Activated naive CD8-positive, alpha-beta T cell treated with anti-CD3 and anti-CD28 coated beads, Interleukin-2, amount 50 U/mL, for 24 hours (primary cell): ENCODE results near the gene CTSW.

ENCODE experiments used
- ATAC-seq: fragments of 150-1000 bp; cut with Tn5 transposase; one replicate; pipeline ENCODE4 v1.10.0; 2021
- DNase-seq: peaks from one replicate; pipeline ENCODE4 v3.0.0; 2021
- H3K27ac Mint-ChIP-seq: one replicate; pipeline ENCODE4 v1.8.0; 2021; ENCODE audit warnings: mild to moderate bottlenecking, mixed read lengths
- H3K27me3 Mint-ChIP-seq: one replicate; pipeline ENCODE4 v1.8.0; 2021; ENCODE audit warnings: mixed read lengths
- H3K36me3 Mint-ChIP-seq: one replicate; pipeline ENCODE4 v1.8.0; 2021; ENCODE audit warnings: low read depth, mixed read lengths
- H3K4me1 Mint-ChIP-seq: one replicate; pipeline ENCODE4 v1.8.0; 2021; ENCODE audit warnings: mixed read lengths
- H3K4me3 Mint-ChIP-seq: one replicate; pipeline ENCODE4 v1.8.0; 2021; ENCODE audit warnings: mild to moderate bottlenecking, moderate library complexity, mixed read lengths
- H3K9me3 Mint-ChIP-seq: one replicate; pipeline ENCODE4 v1.8.0; 2021; ENCODE audit warnings: mixed read lengths

CTSW gene

GRCh38 chr11:65911682-65912568 lies 32.3 kb downstream of the CTSW start:
- H3K4me3 Mint-ChIP-seq: no peak overlapping the region
- DNase-seq (no peak), ATAC-seq (no peak)
- H3K4me1 Mint-ChIP-seq: peaks cover 37% of the 10 kb centered on the region
- peak overlapping the region; percentile 54 for H3K27ac Mint-ChIP-seq
- H3K9me3 Mint-ChIP-seq: no peaks in the 10 kb centered on the region
- no peaks in the 10 kb centered on the region for H3K27me3 Mint-ChIP-seq
- no peaks in the 10 kb centered on the region for H3K36me3 Mint-ChIP-seq

DNA sequence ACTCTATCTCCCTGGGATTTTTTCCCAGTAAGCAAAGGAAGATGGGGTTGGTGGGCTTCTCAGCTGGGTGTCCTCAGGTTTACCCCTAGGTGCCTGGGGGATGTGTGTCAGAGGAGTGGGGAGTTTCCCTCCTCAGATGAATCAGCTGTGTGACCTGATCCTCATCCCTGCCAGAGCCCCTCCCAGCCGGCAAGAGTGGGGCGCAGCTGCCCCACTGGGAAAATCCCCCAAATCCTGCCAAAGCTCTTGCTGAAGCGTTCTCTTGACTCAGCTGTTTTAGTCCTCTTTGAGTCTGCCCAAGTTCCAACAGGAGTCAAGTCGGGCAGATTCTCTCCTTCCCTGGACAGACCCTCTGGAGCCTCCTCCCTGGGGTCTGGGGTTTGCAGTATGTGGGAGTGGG lies 33.2 kb downstream of the CTSW start:
- Mint-ChIP-seq H3K4me3 (no peak overlapping the region), H3K36me3 (no peaks in the 10 kb centered on the region), H3K27me3 (no peaks in the 10 kb centered on the region), H3K4me1 (peaks cover 41% of the 10 kb centered on the region), H3K9me3 (no peaks in the 10 kb centered on the region), H3K27ac (no peak overlapping the region)
- DNase-seq: no peak
- ATAC-seq: peak; percentile 56

DNA sequence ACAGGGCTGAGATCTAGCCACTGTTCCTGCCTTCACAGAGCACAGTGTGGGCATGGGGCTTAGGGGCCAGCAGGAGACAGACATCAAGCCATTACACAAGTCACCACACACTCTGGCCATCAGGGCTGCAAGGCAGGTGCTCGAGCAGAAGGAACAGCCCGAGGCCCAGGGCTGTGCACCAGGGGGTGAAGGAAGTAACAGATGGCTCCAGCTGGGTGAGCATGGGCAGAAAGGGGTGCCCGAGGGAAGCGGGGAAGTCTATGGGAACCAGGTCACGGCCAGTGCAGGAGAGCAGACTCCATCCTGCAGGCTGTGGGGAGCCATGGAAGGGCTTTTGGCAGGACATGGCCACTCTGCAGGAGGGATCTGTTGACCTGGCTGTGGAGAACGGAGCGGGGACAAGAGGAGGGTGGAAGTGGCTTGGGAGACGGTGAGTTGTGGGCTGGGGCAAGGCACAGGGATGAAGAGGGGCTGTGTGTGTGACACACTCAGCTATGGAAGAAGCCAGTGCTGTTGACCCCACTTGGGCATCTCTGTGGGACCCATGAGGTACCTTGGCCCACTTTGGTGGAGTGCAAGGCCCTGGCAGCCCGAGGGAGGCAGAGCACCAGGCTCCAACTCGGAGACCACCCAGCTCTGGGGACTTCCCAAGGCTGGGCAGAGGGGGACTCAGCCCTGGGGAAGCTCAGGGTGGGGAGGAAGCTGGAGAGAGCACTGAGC lies 35.6 kb downstream of the CTSW start:
- Mint-ChIP-seq H3K27ac (no peak overlapping the region), H3K36me3 (no peaks in the 10 kb centered on the region), H3K9me3 (no peaks in the 10 kb centered on the region), H3K27me3 (no peaks in the 10 kb centered on the region), H3K4me1 (peaks cover 41% of the 10 kb centered on the region), H3K4me3 (no peak overlapping the region)
- no peak for ATAC-seq
- DNase-seq: no peak

- H3K36me3 Mint-ChIP-seq: no peaks in the 10 kb centered on the region
- no peaks in the 10 kb centered on the region for H3K27me3 Mint-ChIP-seq
- ATAC-seq: no peak
- H3K9me3 Mint-ChIP-seq: no peaks in the 10 kb centered on the region
- H3K4me3 Mint-ChIP-seq: no peak overlapping the region
- DNase-seq: no peak
- no peak overlapping the region for H3K27ac Mint-ChIP-seq
- H3K4me1 Mint-ChIP-seq: peaks cover 47% of the 10 kb centered on the region
Observed at GRCh38 chr11:65915821-65916251, 36.2 kb downstream of the CTSW start.

GRCh38 chr11:65916391-65916790 lies 36.8 kb downstream of the CTSW start:
- H3K27ac Mint-ChIP-seq: no peak overlapping the region
- no peak for DNase-seq
- no peak overlapping the region for H3K4me3 Mint-ChIP-seq
- H3K9me3 Mint-ChIP-seq: no peaks in the 10 kb centered on the region
- H3K27me3 Mint-ChIP-seq: no peaks in the 10 kb centered on the region
- ATAC-seq: no peak
- no peaks in the 10 kb centered on the region for H3K36me3 Mint-ChIP-seq
- peaks cover 48% of the 10 kb centered on the region for H3K4me1 Mint-ChIP-seq

DNA sequence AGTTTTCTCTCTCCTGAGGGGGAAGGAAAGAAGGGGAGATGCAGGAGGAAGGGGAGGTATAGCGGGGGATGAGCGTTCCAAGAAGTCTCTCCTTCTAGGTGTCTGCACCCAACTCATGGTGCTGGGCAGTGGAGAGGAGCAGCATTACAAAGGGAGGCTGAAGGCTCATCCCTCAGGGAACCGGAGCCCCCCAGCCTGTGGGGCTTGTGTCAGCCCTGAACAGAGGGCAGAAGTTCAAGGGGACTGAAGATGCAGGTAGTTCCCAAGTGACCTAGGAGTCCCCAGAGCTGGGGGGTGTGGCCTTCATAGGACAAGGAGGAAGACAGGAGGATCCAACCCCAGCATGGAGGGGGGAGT lies 37.4 kb downstream of the CTSW start:
- peak overlapping the region; percentile 61 for H3K4me3 Mint-ChIP-seq
- ATAC-seq (no peak), DNase-seq (no peak)
- peaks cover 49% of the 10 kb centered on the region for H3K4me1 Mint-ChIP-seq
- H3K27me3 Mint-ChIP-seq: no peaks in the 10 kb centered on the region
- H3K36me3 Mint-ChIP-seq: peaks cover under 1% of the 10 kb centered on the region
- H3K27ac Mint-ChIP-seq: peak overlapping the region; percentile 60
- H3K9me3 Mint-ChIP-seq: no peaks in the 10 kb centered on the region

- H3K4me1 Mint-ChIP-seq: peaks cover 50% of the 10 kb centered on the region
Observed at GRCh38 chr11:65917434-65918210, 38.0 kb downstream of the CTSW start.

DNA sequence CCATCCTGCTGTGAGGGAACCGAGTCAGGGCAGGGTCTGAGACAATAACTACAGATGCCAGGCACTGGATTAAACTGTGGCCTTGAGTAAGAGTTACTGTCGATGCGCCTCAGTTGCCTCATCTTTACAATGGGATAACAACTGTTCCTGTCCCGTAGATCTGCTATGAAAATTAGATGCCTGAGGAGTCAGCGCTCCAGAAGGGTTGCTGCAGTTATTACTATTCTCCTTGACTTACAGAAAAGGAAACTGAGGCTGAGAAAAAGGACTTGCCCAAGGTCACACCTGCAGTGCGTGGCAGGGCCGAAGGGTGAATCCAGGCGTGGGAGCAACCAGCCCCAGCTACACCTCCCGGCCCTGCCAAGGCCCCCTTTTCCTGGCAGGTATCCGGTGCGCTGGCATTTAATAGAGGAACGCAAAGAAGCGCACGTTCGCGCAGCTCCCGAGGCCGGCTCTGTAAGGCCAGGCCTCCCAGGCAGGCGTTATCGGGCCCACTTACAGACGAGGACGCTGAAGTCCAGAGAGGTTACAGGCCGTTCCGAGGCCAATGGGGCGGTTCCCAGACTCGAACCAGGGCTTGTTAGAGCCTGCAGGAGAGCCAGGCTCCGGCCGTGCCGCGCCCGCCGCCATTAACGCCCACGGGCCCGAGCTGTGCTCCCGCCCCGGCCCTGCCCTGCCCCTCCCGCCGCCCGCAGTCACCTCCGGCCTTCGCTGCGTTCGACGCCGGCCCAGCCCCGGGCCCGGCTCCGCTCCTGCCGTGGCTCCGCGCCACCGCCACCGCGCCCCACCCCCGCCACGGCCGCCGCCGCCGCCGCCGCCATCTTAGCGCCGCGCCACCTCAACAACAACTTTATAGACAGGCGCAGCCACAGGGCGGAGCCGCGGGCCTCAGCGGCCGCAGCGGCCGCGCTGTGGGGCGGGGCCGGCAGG lies 38.8 kb downstream of the CTSW start, which contains the start of gene C11orf68:
Gene C11orf68 (minus strand): TSS at position 852 of the 930 bp plus-strand sequence. CDS start 31 bp downstream, at position 821.
- no peak for DNase-seq
- H3K9me3 Mint-ChIP-seq: no peaks in the 10 kb centered on the region
- ATAC-seq: peak; percentile 59
- peaks cover 8% of the 10 kb centered on the region for H3K36me3 Mint-ChIP-seq
- H3K4me3 Mint-ChIP-seq: peak within 1 kb of the TSS; percentile 90
- peaks cover 49% of the 10 kb centered on the region for H3K4me1 Mint-ChIP-seq
- peak within 1 kb of the TSS; percentile 87 for H3K27ac Mint-ChIP-seq
- no peaks in the 10 kb centered on the region for H3K27me3 Mint-ChIP-seq

More at GRCh38 chr11:65917434-65918210, 38.0 kb downstream of the CTSW start:
- no peaks in the 10 kb centered on the region for H3K27me3 Mint-ChIP-seq
- H3K27ac Mint-ChIP-seq: peak overlapping the region; percentile 78
- DNase-seq (no peak), ATAC-seq (no peak)
- peaks cover 6% of the 10 kb centered on the region for H3K36me3 Mint-ChIP-seq
- H3K9me3 Mint-ChIP-seq: no peaks in the 10 kb centered on the region
- H3K4me3 Mint-ChIP-seq: peak overlapping the region; percentile 90

GRCh38 chr11:65919141-65919572 lies 39.5 kb downstream of the CTSW start, which contains the start of gene DRAP1:
Gene DRAP1, plus strand, starts transcription at chr11:65919426. Its CDS starts 76 bp downstream, at chr11:65919502.
- Mint-ChIP-seq H3K27me3 (no peaks in the 10 kb centered on the region), H3K36me3 (peaks cover 8% of the 10 kb centered on the region), H3K9me3 (no peaks in the 10 kb centered on the region), H3K27ac (peak within 1 kb of the TSS; percentile 87), H3K4me1 (peaks cover 49% of the 10 kb centered on the region), H3K4me3 (peak within 1 kb of the TSS; percentile 90)
- ATAC-seq (peak; percentile 92), DNase-seq (peak; percentile 99)

GRCh38 chr11:65919573-65920371 lies 40.1 kb downstream of the CTSW start:
- no peaks in the 10 kb centered on the region for H3K9me3 Mint-ChIP-seq
- H3K36me3 Mint-ChIP-seq: peaks cover 8% of the 10 kb centered on the region
- peak overlapping the region; percentile 87 for H3K27ac Mint-ChIP-seq
- peaks cover 45% of the 10 kb centered on the region for H3K4me1 Mint-ChIP-seq
- no peaks in the 10 kb centered on the region for H3K27me3 Mint-ChIP-seq
- H3K4me3 Mint-ChIP-seq: peak overlapping the region; percentile 90
- ATAC-seq: peak; percentile 44
- DNase-seq: peak; percentile 53

GRCh38 chr11:65920372-65920802 lies 40.8 kb downstream of the CTSW start:
- H3K9me3 Mint-ChIP-seq: no peaks in the 10 kb centered on the region
- no peaks in the 10 kb centered on the region for H3K27me3 Mint-ChIP-seq
- DNase-seq (no peak), ATAC-seq (no peak)
- H3K4me1 Mint-ChIP-seq: peaks cover 39% of the 10 kb centered on the region
- peak overlapping the region; percentile 87 for H3K27ac Mint-ChIP-seq
- peaks cover 8% of the 10 kb centered on the region for H3K36me3 Mint-ChIP-seq
- H3K4me3 Mint-ChIP-seq: peak overlapping the region; percentile 90

GRCh38 chr11:65921033-65921555 lies 41.5 kb downstream of the CTSW start:
- ATAC-seq: no peak
- Mint-ChIP-seq H3K4me3 (peak overlapping the region; percentile 90), H3K9me3 (no peaks in the 10 kb centered on the region), H3K36me3 (peaks cover 8% of the 10 kb centered on the region), H3K27me3 (no peaks in the 10 kb centered on the region), H3K4me1 (peaks cover 35% of the 10 kb centered on the region), H3K27ac (no peak overlapping the region)
- no peak for DNase-seq
